GM20431 (cell line): ENCODE results near the gene TMEM141.

Source experiments
- in situ Hi-C: fragments of 300-500 bp; cut with MseI, MboI; formaldehyde crosslinking; loops from one replicate; pipeline ENCODE4 v1.15.0; 2020; ENCODE audit warnings: low sequenced_read_pairs; ENCODE audit not compliant: unreplicated experiment

Gene TMEM141

GRCh38 chr9:136769710-136770191 is 21.4 kb upstream of the TMEM141 start:
- in situ Hi-C loops: no loop called here

- in situ Hi-C loops: no loop called here
Measured at GRCh38 chr9:136771907-136772415, 19.2 kb upstream of the TMEM141 start.

- in situ Hi-C loops: no loop called here
Measured at GRCh38 chr9:136773386-136774044, 17.6 kb upstream of the TMEM141 start.

- in situ Hi-C loops: no loop called here
Measured at GRCh38 chr9:136774416-136775045, 16.6 kb upstream of the TMEM141 start.

- in situ Hi-C loops: no loop called here
Measured at GRCh38 chr9:136775191-136775590, 16.0 kb upstream of the TMEM141 start.

GRCh38 chr9:136776947-136777346 is 14.2 kb upstream of the TMEM141 start:
- in situ Hi-C loops: no loop called here

- in situ Hi-C loops: no loop called here
Measured at GRCh38 chr9:136777359-136777758, 13.8 kb upstream of the TMEM141 start.

GRCh38 chr9:136779808-136780207 is 11.3 kb upstream of the TMEM141 start:
- in situ Hi-C loops: loop anchor here (10.0 kb wide), 1 partner anchor 255 kb away; the partner anchor contains the start of gene FUT7

- in situ Hi-C loops: loop anchor here (10.0 kb wide), 1 partner anchor 252 kb away; the partner anchor contains the start of gene FUT7
Measured at GRCh38 chr9:136782452-136782851, 8.7 kb upstream of the TMEM141 start.

- in situ Hi-C loops: loop anchor here (10.0 kb wide), 1 partner anchor 250 kb away; the partner anchor contains the start of gene FUT7
Measured at GRCh38 chr9:136784249-136784996, 6.7 kb upstream of the TMEM141 start.

- in situ Hi-C loops: loop anchor here (10.0 kb wide), 1 partner anchor 250 kb away; the partner anchor contains the start of gene FUT7
Measured at GRCh38 chr9:136784997-136785361, 6.2 kb upstream of the TMEM141 start.

GRCh38 chr9:136785565-136786355 is 5.4 kb upstream of the TMEM141 start:
- in situ Hi-C loops: loop anchor here (10.0 kb wide), 1 partner anchor 249 kb away; the partner anchor contains the start of gene FUT7

GRCh38 chr9:136786451-136786850 is 4.7 kb upstream of the TMEM141 start:
- in situ Hi-C loops: loop anchor here (10.0 kb wide), 1 partner anchor 248 kb away; the partner anchor contains the start of gene FUT7

- in situ Hi-C loops: loop anchor here (10.0 kb wide), 1 partner anchor 248 kb away; the partner anchor contains the start of gene FUT7
Measured at GRCh38 chr9:136786983-136787382, 4.2 kb upstream of the TMEM141 start.

GRCh38 chr9:136787690-136788400 is 3.3 kb upstream of the TMEM141 start:
- in situ Hi-C loops: loop anchor here (10.0 kb wide), 1 partner anchor 247 kb away; the partner anchor contains the start of gene FUT7

GRCh38 chr9:136788644-136789522 is 2.3 kb upstream of the TMEM141 start:
- in situ Hi-C loops: loop anchor here (10.0 kb wide), 1 partner anchor 246 kb away; the partner anchor contains the start of gene FUT7

GRCh38 chr9:136789523-136789937 is 1.6 kb upstream of the TMEM141 start:
- in situ Hi-C loops: loop anchor here (10.0 kb wide), 1 partner anchor 245 kb away; the partner anchor contains the start of gene FUT7
